Stimulated activated CD4-positive, alpha-beta T cell treated with anti-CD3 and anti-CD28 coated beads, TNF-alpha, amount 100 ng/mL, for 4 hours (primary cell): ENCODE results near the gene GAP43.

ENCODE experiments used
- DNase-seq, 3 experiments: peaks; one replicate each; pipeline ENCODE4 v3.0.0-alpha.2; 2020; ENCODE audit warnings: low read depth in 3 of 3

GAP43 gene

GRCh38 chr3:115760716-115761115 lies 137.4 kb downstream of the GAP43 start:
- DNase-seq: no peak

GRCh38 chr3:115761927-115762305 lies 138.6 kb downstream of the GAP43 start:
- no peak for DNase-seq

GRCh38 chr3:115766587-115767482 lies 143.5 kb downstream of the GAP43 start:
- DNase-seq: no peak

GRCh38 chr3:115768661-115769060 lies 145.4 kb downstream of the GAP43 start:
- DNase-seq: no peak
